GM19035 (cell line): ENCODE results near the gene PHF20.
"Not testable (repeated sequence)": the region's sequence is repeated elsewhere in the genome, so short reads cannot be mapped to it uniquely, and the experiment has no call there.

Source experiments
- ATAC-seq: cut with Tn5 transposase; IDR thresholded peaks from one replicate; pipeline ENCODE4 v1.9.1; 2021; ENCODE audit not compliant: unreplicated experiment

PHF20 gene

DNA sequence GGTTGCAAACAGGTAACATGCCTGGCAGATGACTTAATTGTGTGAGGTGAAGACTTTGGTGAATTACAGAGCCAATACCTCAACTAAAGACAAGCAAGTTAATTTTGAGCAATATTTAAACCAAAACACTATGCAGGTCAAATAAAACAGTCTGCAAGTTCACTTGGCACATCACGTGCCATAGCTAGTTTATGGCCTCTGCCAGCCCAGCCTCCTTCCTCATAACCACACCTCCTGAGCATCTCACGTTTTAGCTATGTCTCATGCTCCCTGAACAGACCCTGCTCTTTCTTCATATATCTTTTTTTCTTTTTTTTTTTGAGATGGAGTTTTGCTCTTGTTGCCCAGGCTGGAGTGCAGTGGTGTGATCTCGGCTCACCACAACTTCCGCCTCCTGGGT is 192.1 kb downstream of the PHF20 start:
- no peak for ATAC-seq

DNA sequence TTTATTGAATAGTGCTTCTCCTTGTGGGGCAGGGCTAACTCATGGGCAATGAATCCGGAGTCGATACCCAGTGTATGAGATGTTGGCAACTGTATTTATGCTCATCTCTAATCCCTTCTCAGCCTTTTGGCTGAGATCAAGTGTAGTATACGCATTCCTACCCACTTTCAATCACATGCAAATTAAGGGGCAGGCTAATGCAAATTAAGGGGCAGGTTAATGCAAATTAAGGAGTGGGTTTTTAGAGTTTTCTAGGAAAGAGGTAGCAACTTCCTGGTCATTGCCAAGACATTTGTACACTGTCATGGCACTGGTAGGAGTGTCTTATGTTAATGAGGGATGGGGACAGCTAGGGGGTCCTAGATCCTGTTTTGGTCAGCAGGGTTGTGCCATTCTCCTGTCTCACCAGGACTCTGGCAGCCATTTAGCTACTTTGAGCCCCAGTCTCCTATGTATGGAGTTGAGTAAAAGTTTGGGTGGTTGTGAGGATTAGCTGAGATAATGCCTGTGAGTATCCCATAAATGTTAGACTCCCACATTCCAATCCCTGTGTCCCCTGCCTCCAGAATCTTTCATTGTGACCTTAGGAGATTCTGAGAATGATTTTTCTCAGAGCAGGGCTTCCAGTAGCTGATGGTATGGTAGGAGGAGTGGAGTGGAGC is 196.3 kb downstream of the PHF20 start, which contains the start of gene CNBD2:
Gene CNBD2, plus strand, starts transcription at position 612 of the 662 bp plus-strand sequence. CDS start 173 bp downstream, outside the sequence.
- ATAC-seq = no peak

GRCh38 chr20:35968930-35969329 is 197.1 kb downstream of the PHF20 start:
- no peak for ATAC-seq

DNA sequence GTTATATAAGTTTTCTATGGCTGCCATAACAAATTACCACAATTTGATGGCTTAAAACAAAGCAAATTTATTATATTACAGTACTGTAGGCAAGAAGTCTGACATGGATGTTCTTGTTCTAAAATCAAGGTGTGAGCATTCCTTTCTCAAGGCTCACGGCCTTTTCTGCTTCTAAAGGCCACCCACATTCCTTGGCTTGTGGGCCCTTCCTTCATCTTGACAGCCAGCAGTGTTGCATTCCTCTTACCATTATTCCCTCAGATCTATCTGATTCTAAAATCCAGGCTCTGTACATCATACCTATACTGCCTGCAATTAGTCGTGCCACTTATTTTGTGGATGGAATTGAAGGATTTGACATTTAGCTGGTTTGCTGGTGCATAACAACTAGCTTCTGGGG is 200.2 kb downstream of the PHF20 start:
- no peak for ATAC-seq

- no peak for ATAC-seq
Observed at GRCh38 chr20:35972462-35972861, 200.6 kb downstream of the PHF20 start.

DNA sequence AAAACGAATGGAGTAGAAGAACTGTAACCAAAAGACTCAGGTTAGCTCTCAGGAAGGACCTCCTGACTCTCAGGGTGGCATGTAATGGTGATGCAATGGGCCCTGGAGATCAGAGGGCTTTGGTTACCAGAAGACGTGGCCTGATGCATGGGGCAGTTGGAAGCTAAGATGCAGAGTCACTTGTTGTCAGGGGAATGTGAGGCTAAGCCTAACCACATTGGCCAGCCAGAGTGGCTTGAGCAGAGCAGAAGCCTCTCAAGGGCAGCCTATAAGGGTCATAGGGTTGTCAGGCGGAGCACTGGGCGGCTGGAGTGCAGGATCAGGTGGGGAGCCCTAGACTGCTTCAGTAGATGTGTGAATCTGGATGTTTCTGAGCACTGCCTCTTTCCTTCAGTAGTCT is 202.4 kb downstream of the PHF20 start:
- no peak for ATAC-seq

- ATAC-seq = no peak
Observed at GRCh38 chr20:35975576-35976373, 204.0 kb downstream of the PHF20 start.

- ATAC-seq = no peak
Observed at GRCh38 chr20:35978041-35978513, 206.3 kb downstream of the PHF20 start.

- ATAC-seq = no peak
Observed at GRCh38 chr20:35979544-35979943, 207.7 kb downstream of the PHF20 start.

DNA sequence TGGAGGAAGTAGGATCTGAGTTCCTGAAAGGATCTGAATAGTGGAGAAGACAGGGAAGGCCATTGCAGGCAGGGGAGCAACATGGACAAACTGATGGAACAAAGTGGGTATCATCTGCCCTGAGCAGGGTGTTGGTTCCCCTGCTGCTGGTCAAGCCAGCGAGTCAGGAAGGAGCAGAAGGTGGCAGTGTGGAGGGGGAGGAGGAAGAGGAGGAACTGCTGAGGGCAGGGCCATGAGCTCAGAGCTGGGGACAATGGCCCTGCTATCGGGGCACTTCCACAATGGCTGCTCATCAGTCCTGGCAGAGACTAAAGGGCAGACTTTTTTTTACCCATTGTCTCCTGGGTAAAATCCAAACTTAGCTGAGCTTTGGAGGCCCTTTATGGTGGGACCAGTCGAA is 210.2 kb downstream of the PHF20 start:
- ATAC-seq = no peak

GRCh38 chr20:35984382-35984781 is 212.6 kb downstream of the PHF20 start:
- no peak for ATAC-seq

DNA sequence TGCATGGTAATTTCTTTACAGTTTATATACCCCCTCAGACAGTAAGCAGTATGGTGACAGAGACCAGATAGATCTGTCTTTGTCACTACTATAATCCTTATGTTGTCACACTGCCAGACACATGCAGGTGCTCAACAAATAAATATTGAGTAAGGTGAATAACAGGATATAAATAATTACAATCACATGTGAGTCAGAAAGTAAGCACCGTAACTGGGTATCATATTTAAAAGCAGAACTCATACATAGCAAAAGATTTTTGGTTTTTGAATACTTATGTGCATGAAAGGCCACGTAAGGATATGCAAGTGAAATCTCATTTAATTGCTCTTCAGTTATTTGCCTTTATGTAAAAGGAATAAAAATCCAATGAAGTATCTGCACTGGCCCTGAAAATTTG is 214.0 kb downstream of the PHF20 start:
- no peak for ATAC-seq

DNA sequence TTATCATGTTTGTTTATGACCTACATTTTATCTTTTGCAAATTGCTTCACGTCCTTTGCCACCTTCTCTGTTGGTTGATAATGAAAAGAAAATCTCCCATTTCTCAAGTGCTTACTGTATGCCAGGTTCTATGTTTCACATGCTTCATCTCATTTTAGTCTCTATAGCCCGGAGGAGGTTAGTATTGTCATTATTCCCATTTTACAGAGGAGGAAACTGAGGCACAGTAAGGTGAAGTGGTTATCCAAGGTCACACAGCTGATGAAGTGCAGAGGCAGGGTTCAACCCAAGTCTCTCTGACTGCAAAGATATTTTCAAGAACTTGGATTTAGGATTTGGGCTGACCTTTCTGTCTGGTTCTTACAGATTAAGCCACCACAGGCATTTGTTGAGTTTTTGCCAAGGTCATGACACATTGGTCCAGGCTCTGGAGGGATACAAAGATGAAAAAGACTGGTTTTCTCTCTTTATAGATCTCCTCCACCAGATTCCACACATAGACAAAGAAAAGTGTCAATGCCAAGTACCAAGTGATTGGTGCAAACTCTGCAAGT is 217.2 kb downstream of the PHF20 start:
- no peak for ATAC-seq

DNA sequence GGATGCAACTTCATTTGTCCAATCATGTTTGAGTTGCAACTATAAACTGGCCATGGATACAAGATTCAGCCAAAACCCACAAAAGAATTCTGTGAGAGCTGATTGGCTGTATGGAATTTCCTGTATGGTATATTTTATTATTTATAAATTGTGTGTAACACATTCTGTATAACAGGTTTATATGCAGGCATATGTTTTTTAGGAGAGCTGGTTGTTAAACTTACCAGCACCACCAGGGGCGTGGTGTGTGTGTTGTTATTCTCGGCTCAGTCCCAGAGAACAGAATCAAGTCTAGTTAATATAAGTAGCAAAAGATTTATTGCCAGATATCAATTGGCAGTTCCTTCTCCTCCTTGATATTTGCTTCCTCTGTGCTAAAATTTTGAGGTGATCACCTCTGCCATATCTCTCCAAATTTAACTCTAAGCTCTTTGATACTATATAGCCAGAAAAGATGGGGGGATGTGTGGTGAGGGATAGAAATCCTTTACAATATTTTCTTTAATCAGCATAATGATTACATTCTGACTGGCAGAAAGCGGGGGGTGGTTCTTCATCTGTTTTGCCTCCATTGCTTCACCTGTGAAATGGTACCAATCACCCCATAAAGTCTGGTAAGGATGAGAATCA is 219.4 kb downstream of the PHF20 start:
- no peak for ATAC-seq

DNA sequence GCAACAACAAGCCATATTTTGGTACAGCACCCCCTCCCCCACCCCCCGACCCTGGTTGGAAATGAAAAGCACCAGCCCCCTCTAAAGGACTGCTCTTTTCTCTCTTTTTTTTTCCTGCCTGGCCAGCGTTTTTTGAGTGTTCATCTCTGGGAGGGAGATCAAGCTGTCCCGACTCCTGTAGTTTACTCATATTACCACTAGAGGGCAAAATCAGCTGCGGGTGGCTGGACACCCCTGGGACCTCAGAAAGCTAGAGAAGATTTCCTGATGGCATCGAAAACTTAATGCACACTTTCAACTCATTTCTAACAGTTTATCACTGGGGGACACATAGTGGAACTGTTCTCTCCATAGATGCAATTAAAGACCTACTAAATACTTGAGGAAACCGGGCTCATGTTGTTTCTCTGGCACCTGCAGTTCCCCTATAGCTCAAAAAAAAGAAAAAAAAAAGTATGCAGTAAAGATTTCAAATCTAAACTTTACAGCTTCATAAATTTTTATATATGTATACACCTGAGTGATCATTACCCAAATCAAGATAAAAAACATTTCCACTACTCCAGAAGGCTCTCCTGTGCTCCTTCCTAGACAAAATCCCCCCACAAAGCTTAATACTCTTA is 221.0 kb downstream of the PHF20 start:
- ATAC-seq = no peak

GRCh38 chr20:35994994-35995453 is 223.2 kb downstream of the PHF20 start:
- ATAC-seq = no peak

GRCh38 chr20:35996492-35996891 is 224.7 kb downstream of the PHF20 start:
- ATAC-seq = not testable (repeated sequence)
